GM21529 (cell line): Measurements from ENCODE around the gene LARGE1.

ENCODE experiments used
- ATAC-seq: cut with Tn5 transposase; IDR thresholded peaks from one replicate; pipeline ENCODE4 v1.9.1; 2021; ENCODE audit not compliant: unreplicated experiment

LARGE1 gene

GRCh38 chr22:33288078-33288477 lies 632.2 kb downstream of the LARGE1 start:
- no peak for ATAC-seq

- ATAC-seq: no peak
These were observed 645.2 kb downstream of the LARGE1 start for GRCh38 chr22:33275073-33275443.

- ATAC-seq: no peak
These were observed 645.8 kb downstream of the LARGE1 start for GRCh38 chr22:33274214-33275072.

DNA sequence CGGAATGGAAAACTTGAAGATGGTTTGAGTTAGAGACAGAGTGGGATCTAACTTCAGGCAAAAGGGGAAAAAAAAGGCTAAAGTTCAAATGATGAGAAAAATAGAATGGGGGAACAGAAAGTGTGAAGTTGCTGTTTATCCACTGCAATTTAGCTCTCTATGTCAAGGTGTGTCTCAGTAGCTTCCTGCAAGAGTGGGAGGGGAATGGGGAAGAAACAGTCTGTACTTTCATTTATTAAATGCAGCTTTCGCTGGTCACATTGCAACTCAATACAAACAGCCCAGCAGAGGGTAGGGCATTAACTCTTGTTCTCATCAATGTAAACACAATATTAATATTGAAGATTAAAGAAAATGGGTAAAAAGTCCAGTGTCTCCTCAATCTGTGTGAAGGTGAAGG lies 647.4 kb downstream of the LARGE1 start:
- ATAC-seq: no peak

DNA sequence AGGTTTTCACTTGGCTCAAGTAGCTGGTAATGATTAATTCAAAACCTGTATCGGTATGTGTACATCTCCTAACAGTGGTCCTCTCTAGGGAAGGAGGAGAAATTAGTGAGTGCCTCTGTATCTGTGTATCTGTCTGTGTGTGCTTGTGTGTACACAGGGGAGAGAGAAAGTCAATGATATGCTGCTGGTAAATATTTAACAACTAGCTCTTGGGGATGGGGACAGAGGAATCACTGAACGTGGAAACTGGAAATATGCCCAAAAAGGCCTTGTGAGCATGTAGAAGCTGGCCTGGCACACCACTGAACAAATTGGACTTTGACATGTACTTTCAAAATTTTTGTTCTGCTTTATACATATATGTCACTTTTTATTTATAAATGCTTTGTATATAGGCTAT lies 648.1 kb downstream of the LARGE1 start:
- peak; percentile 27 for ATAC-seq

- peak; percentile 73 for ATAC-seq
These were observed 648.7 kb downstream of the LARGE1 start for GRCh38 chr22:33271390-33272161.

- ATAC-seq: no peak
These were observed 649.7 kb downstream of the LARGE1 start for GRCh38 chr22:33270596-33270995.

DNA sequence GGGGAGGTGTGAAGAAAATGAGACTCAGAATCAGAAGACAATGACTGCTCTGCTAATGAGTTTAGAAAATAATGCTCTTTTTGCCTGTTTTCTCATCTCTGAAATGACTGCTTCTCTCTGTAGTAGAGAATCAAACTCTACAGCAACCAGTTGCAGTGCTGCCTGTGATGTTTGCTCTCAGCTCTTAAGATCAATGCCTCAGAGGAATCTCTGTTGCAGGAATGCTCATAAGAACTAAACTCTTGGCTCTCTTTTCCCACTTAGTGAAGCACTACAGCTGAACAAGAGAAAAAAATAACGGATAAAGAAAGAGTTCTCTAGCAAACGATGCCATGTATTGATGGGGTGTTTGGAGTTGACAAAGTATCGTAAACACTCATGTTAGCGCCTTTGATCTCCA lies 658.6 kb downstream of the LARGE1 start:
- no peak for ATAC-seq

GRCh38 chr22:33260498-33260897 lies 659.8 kb downstream of the LARGE1 start:
- ATAC-seq: no peak

GRCh38 chr22:33255791-33256190 lies 664.5 kb downstream of the LARGE1 start:
- ATAC-seq: no peak

DNA sequence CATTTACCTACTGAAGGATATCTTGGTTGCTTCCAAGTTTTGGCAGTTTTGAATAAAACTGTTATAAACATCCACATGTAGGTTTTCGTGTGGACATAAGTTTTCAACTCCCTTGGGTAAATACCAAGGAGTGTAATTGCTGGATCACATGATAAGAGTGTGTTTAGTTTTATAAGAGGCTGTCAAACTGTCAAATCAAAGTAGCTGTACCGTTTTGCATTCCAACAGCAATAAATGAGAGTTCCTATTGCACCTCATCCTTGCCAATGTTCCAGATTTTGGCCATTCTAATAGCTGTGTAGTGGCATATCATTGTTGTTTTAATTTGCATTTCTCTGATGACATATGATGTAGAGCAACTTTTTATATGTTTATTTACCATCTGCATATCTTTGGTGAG lies 671.3 kb downstream of the LARGE1 start:
- ATAC-seq: no peak

GRCh38 chr22:33247758-33248157 lies 672.5 kb downstream of the LARGE1 start:
- ATAC-seq: peak; percentile 77

DNA sequence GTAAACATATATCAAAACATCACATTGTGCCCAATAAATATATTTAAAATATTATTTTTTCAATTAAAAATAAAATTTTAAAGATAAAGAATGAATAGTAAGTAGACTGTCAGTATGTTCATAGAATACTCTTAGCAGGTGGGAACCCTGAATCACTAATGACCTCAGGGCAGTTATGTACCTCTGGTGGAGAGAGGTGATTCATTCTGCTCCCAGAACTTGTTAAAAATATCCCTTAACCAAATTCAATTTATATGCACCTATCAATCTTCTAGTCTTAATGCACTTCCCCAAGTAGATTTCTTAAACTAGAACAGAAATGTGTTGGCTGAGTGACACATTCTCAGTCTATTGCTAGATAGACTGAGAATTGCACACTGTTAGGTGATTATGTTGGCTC lies 678.2 kb downstream of the LARGE1 start:
- ATAC-seq: no peak

GRCh38 chr22:33240888-33241475 lies 679.3 kb downstream of the LARGE1 start:
- ATAC-seq: no peak

GRCh38 chr22:33232071-33232470 lies 688.2 kb downstream of the LARGE1 start:
- no peak for ATAC-seq

DNA sequence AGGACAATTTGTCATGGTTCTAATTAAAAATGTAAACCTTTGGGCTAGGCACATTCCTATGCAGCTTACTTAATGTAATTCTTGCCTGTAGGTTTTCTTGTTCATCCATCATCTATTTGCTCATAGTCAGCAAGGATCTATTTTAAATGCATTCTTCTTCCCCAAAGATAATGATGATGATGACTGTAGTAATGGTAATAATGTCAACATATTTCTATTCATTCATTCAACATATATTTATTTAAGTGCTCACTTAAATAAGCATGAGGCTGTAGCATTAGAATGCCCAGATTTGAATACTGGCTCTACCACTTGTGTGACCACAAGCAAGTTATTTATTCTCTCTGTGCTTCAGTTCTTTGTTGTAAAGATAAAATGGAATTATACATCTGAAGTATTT lies 692.5 kb downstream of the LARGE1 start:
- no peak for ATAC-seq

DNA sequence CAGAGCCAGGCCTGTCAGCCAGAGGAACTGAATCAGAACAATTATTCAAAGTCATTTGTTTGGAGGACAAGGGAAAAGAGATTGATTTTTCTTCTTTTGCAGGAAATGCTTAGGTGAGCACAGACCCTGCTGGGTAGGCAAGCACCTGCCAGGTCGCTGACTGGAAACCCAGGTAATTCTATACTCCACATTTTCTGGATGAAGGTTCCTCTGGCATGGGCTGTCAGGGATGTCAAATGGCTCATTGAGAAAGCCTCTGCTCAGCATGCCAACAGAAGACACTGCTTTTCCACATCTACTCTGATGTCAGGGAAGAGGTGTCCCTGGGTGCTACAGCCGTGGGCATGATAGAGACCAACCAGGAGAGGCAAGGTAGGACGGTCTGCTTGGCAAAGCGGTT lies 695.4 kb downstream of the LARGE1 start:
- no peak for ATAC-seq
